Left lung (tissue), 10 donors: ENCODE results near the gene OBSCN. TPM values are rescaled to one million over a fixed set of nuclear protein-coding genes. Genes with fewer than 3 reads are reported as not detected.

Source experiments
- ATAC-seq: fragments of 200-7000 bp; cut with Tn5 transposase; one replicate; pipeline ENCODE4 v1.9.1; 2020; ENCODE audit warnings: moderate library complexity
- DNase-seq, 4 donors: peaks; one replicate each; pipeline ENCODE4 v3.0.0-alpha.2; 2013 to 2020
- H3K27ac ChIP-seq, 2 donors: fragments of 200-600 bp; sonication (generic) in 1 of 2; one replicate each; pipeline versions ENCODE4 v1.5.0 to v1.8.0; 2020 to 2021
- H3K27me3 ChIP-seq, 2 donors: fragments of 200-600 bp; sonication (generic) in 1 of 2; one replicate each; pipeline versions ENCODE4 v1.5.0 to v1.8.0; 2020 to 2021
- H3K36me3 ChIP-seq, 2 donors: fragments of 200-600 bp; sonication (generic) in 1 of 2; one replicate each; pipeline versions ENCODE4 v1.5.0 to v1.8.0; 2020 to 2021
- H3K4me1 ChIP-seq, 2 donors: fragments of 200-600 bp; one replicate each; pipeline ENCODE4 v1.8.0; 2021
- H3K4me3 ChIP-seq, 2 donors: fragments of 200-600 bp; sonication (generic) in 1 of 2; one replicate each; pipeline versions ENCODE4 v1.5.0 to v1.8.0; 2020 to 2021; ENCODE audit warnings: mild to moderate bottlenecking in 1 of 2
- H3K9me3 ChIP-seq, 2 donors: fragments of 200-600 bp; sonication (generic) in 1 of 2; one replicate each; pipeline versions ENCODE4 v1.5.0 to v1.8.0; 2020 to 2021
- CTCF ChIP-seq, 2 donors: fragments of 200-600 bp; sonication (generic) in 1 of 2; IDR thresholded peaks; one replicate each; pipeline versions ENCODE4 v1.5.0 to v1.8.0; 2021; ENCODE audit warnings: antibody characterized with exemption in 2 of 2
- intact Hi-C, 2 donors: fragments of 100-400 bp; cut with DNase I; formaldehyde crosslinking; loops; one replicate each; pipeline versions ENCODE4 v1.11.2 to v1.14.2; 2022
- polyA plus RNA-seq, 6 donors: library from polyadenylated mRNA; unstranded; fragments of 120-200 nt; gene quantifications; one replicate each; pipeline ENCODE4 v1.2.1, GENCODE V29; 2013; ENCODE audit not compliant: insufficient read length in 6 of 6
- total RNA-seq, 2 donors: library from RNA; stranded (reverse); fragmentation: NEBNext Ultra II Directional; extraction: Animal tissue kit (Norgen Biotek cat#: 25700); gene quantifications; one replicate each; pipeline ENCODE4 v1.2.1, GENCODE V29; 2021
- donor health status: DM: no; HTN: yes; CAD: no.
- donor health status: DM: no; HTN: no; CAD: no.

Gene OBSCN
- total and polyA plus RNA-seq, 8 donors: 20.3 to 69.5 (median 47.5) TPM

DNA sequence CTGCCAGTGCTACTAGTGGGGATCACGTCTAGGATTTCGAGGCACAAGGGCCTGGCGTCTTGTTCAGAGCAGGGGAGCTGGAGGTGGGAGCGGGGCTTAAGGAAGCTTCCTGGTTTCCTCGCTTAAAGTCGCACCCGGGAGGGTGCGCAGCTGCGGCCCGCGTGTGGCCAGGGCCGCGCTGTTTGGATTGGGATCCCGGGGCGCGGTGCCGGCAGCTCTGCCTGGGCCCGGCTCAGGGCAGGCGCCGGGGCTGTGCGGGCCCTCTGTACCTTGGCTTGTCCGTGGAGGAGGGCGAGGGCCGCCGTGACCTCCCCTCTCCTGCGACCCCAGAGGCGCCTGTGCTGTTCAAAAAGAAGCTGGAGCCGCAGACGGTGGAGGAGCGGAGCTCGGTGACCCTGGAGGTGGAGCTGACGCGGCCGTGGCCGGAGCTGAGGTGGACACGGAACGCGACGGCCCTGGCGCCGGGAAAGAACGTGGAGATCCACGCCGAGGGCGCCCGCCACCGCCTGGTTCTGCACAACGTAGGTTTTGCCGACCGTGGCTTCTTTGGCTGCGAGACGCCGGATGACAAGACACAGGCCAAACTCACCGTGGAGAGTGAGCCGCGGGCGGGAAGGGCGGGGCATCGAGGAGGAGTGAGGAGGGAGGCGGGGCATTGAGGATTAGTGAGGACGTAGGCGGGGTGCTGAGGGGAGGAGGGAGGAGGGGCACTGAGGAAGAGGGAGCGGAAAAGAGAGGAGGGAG is 67.8 kb downstream of the OBSCN start:
- Histone ChIP-seq H3K4me3 (peak overlapping the region; percentile 56 to 60), H3K27ac (peak overlapping the region; percentile 44 to 73), H3K4me1 (peaks cover 0 to 14% of the 10 kb centered on the region in 2 donors), H3K27me3 (peaks cover 0 to 8% of the 10 kb centered on the region in 2 donors), H3K9me3 (no peaks in the 10 kb centered on the region), H3K36me3 (peaks cover 0 to 13% of the 10 kb centered on the region in 2 donors)
- no peak for TF ChIP-seq CTCF (IDR thresholded peaks at IDR 0.05)
- ATAC-seq: peak; percentile 98
- peak; percentile 83 to 93 (median 93) for DNase-seq
- intact Hi-C loops: no loop called here

DNA sequence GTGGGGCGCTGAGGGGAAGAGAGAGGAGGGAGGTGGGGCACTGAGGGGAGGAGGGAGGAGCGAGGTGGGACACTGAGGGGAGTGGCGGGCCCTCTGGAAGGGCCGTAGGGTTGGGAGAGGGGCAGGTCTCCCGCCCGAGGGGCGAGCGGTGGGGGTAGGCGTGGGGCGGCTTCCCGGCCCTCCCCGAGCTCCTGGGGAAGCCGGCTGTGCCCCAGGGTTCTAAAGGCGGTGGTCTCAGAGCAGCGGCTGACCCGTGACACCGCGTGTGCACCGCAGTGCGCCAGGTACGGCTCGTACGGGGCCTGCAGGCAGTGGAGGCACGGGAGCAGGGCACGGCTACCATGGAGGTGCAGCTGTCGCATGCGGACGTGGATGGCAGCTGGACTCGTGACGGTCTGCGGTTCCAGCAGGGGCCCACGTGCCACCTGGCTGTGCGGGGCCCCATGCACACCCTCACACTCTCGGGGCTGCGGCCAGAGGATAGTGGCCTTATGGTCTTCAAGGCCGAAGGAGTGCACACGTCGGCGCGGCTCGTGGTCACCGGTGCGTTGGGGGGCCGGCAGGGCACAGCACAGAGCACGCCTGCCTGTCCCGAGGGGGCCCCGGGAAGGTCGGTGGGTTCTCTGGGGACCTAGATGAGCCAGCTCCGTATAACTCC is 68.5 kb downstream of the OBSCN start:
- Histone ChIP-seq H3K4me3 (peak overlapping the region; percentile 56 to 60), H3K27me3 (peaks cover 0 to 8% of the 10 kb centered on the region in 2 donors), H3K36me3 (peaks cover 0 to 20% of the 10 kb centered on the region in 2 donors), H3K4me1 (peaks cover 0 to 14% of the 10 kb centered on the region in 2 donors), H3K9me3 (no peaks in the 10 kb centered on the region), H3K27ac (no peak overlapping the region)
- DNase-seq (peak in 2 of 4 donors; percentile 15 to 78), ATAC-seq (peak; percentile 1)
- intact Hi-C loops: no loop called here
- TF ChIP-seq CTCF (IDR thresholded peaks at IDR 0.05): no peak

DNA sequence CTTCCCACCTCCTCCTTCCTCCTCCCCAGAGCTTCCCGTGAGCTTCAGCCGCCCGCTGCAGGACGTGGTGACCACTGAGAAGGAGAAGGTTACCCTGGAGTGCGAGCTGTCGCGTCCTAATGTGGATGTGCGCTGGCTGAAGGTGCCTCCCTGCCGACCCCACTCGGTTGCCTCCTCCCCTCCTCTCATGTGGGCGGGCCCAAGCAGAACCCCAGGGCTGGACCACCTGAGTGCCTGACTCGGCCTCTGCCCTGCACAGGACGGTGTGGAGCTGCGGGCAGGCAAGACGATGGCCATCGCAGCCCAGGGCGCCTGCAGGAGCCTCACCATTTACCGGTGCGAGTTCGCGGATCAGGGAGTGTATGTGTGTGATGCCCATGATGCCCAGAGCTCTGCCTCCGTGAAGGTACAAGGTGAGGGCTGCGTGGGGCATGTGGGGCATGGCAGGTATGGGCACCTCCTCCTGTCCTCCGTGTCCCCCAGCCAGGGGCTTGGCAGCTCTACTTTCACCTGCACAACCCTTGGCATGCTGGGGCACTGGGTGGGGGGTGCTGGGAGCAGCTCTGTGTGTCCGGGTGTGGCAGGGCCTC is 69.2 kb downstream of the OBSCN start:
- DNase-seq (peak in 1 of 4 donors; percentile 71), ATAC-seq (no peak)
- H3K36me3 ChIP-seq: peaks cover 0 to 24% of the 10 kb centered on the region in 2 donors
- no peak overlapping the region for H3K27ac ChIP-seq
- intact Hi-C loops: no loop called here
- H3K9me3 ChIP-seq: no peaks in the 10 kb centered on the region
- peaks cover 0 to 14% of the 10 kb centered on the region in 2 donors for H3K4me1 ChIP-seq
- no peak overlapping the region for H3K4me3 ChIP-seq
- TF ChIP-seq CTCF (IDR thresholded peaks at IDR 0.05): no peak
- peaks cover 0 to 8% of the 10 kb centered on the region in 2 donors for H3K27me3 ChIP-seq

- intact Hi-C loops: no loop called here
- H3K4me1 ChIP-seq: peaks cover 0 to 14% of the 10 kb centered on the region in 2 donors
- peaks cover 0 to 24% of the 10 kb centered on the region in 2 donors for H3K36me3 ChIP-seq
- peaks cover 0 to 8% of the 10 kb centered on the region in 2 donors for H3K27me3 ChIP-seq
- no peak overlapping the region for H3K4me3 ChIP-seq
- DNase-seq: peak in 1 of 4 donors; percentile 64
- no peaks in the 10 kb centered on the region for H3K9me3 ChIP-seq
- no peak for TF ChIP-seq CTCF (IDR thresholded peaks at IDR 0.05)
- no peak overlapping the region for H3K27ac ChIP-seq
- ATAC-seq: no peak
Observed at GRCh38 chr1:228277491-228278431, 69.9 kb downstream of the OBSCN start.
